GM18502 (cell line): ENCODE data around the gene KRT4.
"Not testable (repeated sequence)": the region's sequence is repeated elsewhere in the genome, so short reads cannot be mapped to it uniquely, and the experiment has no call there.

ENCODE experiments used
- ATAC-seq: cut with Tn5 transposase; IDR thresholded peaks from one replicate; pipeline ENCODE4 v1.9.1; 2021; ENCODE audit warnings: mild to moderate bottlenecking; ENCODE audit not compliant: unreplicated experiment, poor library complexity

The KRT4 gene

GRCh38 chr12:52777566-52777965, 36.4 kb downstream of the KRT4 start:
- no peak for ATAC-seq

- ATAC-seq = no peak
Measured at GRCh38 chr12:52776913-52777395, 37.0 kb downstream of the KRT4 start, which contains the start of gene KRT76. KRT76 (minus strand) TSS chr12:52777345; CDS start chr12:52777291, 54 bp downstream.

GRCh38 chr12:52776435-52776834, 37.5 kb downstream of the KRT4 start:
- no peak for ATAC-seq

GRCh38 chr12:52774629-52775250, 39.2 kb downstream of the KRT4 start:
- no peak for ATAC-seq

- no peak for ATAC-seq
Measured at GRCh38 chr12:52772772-52773171, 41.1 kb downstream of the KRT4 start.

- no peak for ATAC-seq
Measured at GRCh38 chr12:52772188-52772587, 41.7 kb downstream of the KRT4 start.

- no peak for ATAC-seq
Measured at GRCh38 chr12:52771505-52771904, 42.4 kb downstream of the KRT4 start.

- ATAC-seq = no peak
Measured at GRCh38 chr12:52771088-52771487, 42.8 kb downstream of the KRT4 start.

GRCh38 chr12:52769946-52770345, 44.0 kb downstream of the KRT4 start:
- no peak for ATAC-seq

GRCh38 chr12:52769354-52769753, 44.6 kb downstream of the KRT4 start:
- ATAC-seq = no peak

- no peak for ATAC-seq
Measured at GRCh38 chr12:52768479-52769200, 45.3 kb downstream of the KRT4 start.

- no peak for ATAC-seq
Measured at GRCh38 chr12:52767427-52767826, 46.5 kb downstream of the KRT4 start.

GRCh38 chr12:52767020-52767379, 46.9 kb downstream of the KRT4 start:
- no peak for ATAC-seq

GRCh38 chr12:52766351-52767019, 47.4 kb downstream of the KRT4 start:
- ATAC-seq = no peak

GRCh38 chr12:52765702-52766101, 48.2 kb downstream of the KRT4 start:
- no peak for ATAC-seq

GRCh38 chr12:52763991-52764390, 49.9 kb downstream of the KRT4 start:
- ATAC-seq = no peak

- no peak for ATAC-seq
Measured at GRCh38 chr12:52763036-52763659, 50.8 kb downstream of the KRT4 start.

- ATAC-seq = no peak
Measured at GRCh38 chr12:52761802-52762201, 52.1 kb downstream of the KRT4 start.

GRCh38 chr12:52761218-52761617, 52.7 kb downstream of the KRT4 start:
- not testable (repeated sequence) for ATAC-seq

- no peak for ATAC-seq
Measured at GRCh38 chr12:52760623-52761022, 53.3 kb downstream of the KRT4 start.

GRCh38 chr12:52759695-52760094, 54.2 kb downstream of the KRT4 start:
- no peak for ATAC-seq
